Rectal smooth muscle tissue (tissue), 1 donor: ENCODE data around the gene IFITM2.
A peak's percentile ranks its signal among the peaks of the same experiment; 100 is the strongest.
"Not testable (repeated sequence)": the region's sequence is repeated elsewhere in the genome, so short reads cannot be mapped to it uniquely, and the experiment has no call there.

Experiments
- H3K27ac ChIP-seq: one replicate; pipeline ENCODE4 v1.7.0; 2013; ENCODE audit warnings: low read depth, low read length, inconsistent platforms
- H3K27me3 ChIP-seq: one replicate; pipeline ENCODE4 v1.7.0; 2013; ENCODE audit warnings: low read length; ENCODE audit not compliant: control insufficient read depth, insufficient read depth
- H3K36me3 ChIP-seq: one replicate; pipeline ENCODE4 v1.7.0; 2013; ENCODE audit warnings: low read length; ENCODE audit not compliant: control insufficient read depth, insufficient read depth
- H3K4me1 ChIP-seq: one replicate; pipeline ENCODE4 v1.7.0; 2013; ENCODE audit warnings: low read length; ENCODE audit not compliant: control insufficient read depth, insufficient read depth
- H3K4me3 ChIP-seq: one replicate; pipeline ENCODE4 v1.7.0; 2013; ENCODE audit warnings: low read length
- H3K9ac ChIP-seq: one replicate; pipeline ENCODE4 v1.7.0; 2013; ENCODE audit warnings: low read length

Gene IFITM2

DNA sequence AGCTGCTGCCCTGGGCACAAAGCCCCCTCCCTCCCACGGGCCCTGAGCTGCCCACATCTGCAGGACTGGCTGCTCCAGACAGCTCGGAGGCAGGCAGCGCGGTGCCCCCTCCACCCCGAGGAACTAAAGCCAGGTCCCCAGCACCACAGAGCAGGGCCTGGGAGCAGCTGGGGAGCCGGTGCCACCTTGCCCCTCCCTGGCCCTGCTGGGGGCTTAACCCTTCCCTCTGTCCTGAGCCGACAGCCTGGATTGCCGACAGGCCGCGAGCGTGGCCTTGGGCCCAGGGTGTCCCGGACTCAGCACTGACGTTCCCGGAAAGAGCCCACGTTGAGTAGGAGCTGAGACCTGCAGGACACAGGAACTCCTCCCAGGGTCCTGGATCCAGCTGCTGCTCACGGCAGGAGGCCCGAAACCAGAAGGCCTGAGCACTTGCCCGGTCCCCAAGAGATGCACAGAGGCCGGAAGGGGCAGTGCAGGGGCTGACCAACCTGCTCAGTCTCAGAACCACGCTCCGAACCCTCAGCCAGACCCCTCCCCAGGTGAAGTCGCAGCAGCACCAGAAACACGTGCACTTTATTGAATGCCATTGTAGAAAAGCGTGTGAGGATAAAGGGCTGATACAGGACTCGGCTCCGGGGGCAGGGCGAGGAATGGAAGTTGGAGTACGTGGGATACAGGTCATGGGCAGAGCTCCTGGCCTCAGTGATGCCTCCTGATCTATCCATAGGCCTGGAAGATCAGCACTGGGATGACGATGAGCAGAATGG lies 11.7 kb downstream of the IFITM2 start:
- peak overlapping the region; percentile 93 for H3K4me3 ChIP-seq
- H3K4me1 ChIP-seq, H3K36me3 ChIP-seq, H3K27me3 ChIP-seq: not testable (repeated sequence)
- peak overlapping the region; percentile 35 for H3K9ac ChIP-seq
- H3K27ac ChIP-seq = peak overlapping the region; percentile 99

DNA sequence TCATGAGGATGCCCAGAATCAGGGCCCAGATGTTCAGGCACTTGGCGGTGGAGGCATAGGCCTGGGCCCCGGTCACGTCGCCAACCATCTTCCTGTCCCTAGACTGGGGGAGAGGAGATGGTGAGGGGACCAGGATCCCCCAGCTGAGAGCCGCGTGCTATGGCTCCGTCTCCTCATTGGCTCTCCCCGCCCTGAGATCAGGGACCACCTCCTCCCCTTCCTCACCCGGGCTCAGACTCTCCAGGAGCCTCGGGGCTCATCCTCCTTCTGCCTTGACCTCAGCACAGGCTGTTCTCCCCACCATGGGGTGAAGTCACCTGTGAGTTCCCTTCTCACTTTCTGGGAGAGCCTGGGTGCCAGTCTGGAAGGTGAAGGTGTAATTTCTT lies 12.3 kb downstream of the IFITM2 start:
- not testable (repeated sequence) for H3K27me3 ChIP-seq, H3K36me3 ChIP-seq
- H3K9ac ChIP-seq = peak overlapping the region; percentile 35
- peak overlapping the region; percentile 93 for H3K4me3 ChIP-seq
- peak overlapping the region; percentile 99 for H3K27ac ChIP-seq
- H3K4me1 ChIP-seq = peaks cover 11% of the 10 kb centered on the region

DNA sequence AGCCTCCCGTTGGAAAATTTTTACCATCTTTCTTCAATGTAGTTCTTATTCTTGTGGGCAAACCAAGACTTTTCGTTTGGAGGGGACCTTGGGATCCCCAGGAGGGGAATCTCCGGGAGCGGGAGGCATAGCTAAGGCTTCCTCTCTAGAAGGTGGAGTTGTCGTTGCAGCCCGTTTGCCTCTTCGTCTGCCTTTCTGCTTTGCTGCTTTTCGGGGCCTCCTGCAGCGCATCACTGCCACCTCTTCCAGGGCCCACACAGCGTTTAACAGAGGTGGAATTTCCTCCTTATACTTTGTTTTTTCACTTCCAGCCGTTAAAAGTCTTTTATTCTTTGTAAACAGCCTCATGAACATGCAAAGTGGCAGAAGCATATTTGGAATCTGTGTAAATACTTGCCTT lies 16.5 kb downstream of the IFITM2 start:
- Histone ChIP-seq H3K9ac (no peak overlapping the region), H3K36me3 (peaks cover 2% of the 10 kb centered on the region), H3K4me1 (peaks cover 32% of the 10 kb centered on the region), H3K27ac (peak overlapping the region; percentile 90), H3K4me3 (no peak overlapping the region), H3K27me3 (no peaks in the 10 kb centered on the region)

DNA sequence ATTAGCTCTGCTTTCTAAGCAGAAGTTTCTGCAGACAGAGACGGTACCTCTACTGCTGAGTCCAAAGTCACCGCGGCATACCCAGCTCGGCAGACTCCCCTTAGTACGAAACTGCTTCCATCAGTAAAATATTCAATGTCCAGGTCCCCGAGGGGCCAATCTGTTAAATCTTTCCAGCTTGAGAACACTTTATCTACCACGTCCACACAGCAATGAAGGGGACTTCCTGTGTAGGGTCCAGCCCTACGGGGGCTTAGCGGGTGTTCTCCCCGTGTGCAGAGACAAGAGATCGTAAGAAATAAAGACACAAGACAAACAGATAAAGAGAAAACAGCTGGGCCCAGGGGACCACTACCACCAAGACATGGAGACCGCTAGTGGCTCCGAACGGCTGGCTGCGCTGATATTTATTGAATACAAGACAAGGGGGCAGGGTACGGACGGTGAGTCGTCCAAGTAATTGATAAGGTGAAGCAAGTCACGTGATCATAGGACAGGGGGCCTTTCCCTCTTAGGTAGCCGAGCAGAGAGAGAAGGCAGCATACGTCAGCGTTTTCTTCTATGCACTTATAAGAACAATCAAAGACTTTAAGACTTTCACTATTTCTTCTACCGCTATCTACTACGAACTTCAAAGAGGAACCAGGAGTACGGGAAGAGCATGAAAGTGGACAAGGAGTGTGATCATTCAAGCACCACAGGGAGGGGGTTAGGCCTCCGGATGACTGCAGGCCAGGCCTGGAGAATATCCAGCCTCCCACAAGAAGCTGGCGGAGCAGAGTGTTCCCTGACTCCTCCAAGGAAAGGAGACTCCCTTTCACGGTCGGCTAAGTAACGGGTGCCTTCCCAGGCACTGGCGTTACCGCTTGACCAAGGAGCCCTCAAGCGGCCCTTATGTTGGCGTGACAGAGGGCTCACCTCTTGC lies 17.2 kb downstream of the IFITM2 start:
- H3K36me3 ChIP-seq, H3K9ac ChIP-seq, H3K4me3 ChIP-seq, H3K27me3 ChIP-seq: not testable (repeated sequence)
- peaks cover 32% of the 10 kb centered on the region for H3K4me1 ChIP-seq
- peak overlapping the region; percentile 92 for H3K27ac ChIP-seq

DNA sequence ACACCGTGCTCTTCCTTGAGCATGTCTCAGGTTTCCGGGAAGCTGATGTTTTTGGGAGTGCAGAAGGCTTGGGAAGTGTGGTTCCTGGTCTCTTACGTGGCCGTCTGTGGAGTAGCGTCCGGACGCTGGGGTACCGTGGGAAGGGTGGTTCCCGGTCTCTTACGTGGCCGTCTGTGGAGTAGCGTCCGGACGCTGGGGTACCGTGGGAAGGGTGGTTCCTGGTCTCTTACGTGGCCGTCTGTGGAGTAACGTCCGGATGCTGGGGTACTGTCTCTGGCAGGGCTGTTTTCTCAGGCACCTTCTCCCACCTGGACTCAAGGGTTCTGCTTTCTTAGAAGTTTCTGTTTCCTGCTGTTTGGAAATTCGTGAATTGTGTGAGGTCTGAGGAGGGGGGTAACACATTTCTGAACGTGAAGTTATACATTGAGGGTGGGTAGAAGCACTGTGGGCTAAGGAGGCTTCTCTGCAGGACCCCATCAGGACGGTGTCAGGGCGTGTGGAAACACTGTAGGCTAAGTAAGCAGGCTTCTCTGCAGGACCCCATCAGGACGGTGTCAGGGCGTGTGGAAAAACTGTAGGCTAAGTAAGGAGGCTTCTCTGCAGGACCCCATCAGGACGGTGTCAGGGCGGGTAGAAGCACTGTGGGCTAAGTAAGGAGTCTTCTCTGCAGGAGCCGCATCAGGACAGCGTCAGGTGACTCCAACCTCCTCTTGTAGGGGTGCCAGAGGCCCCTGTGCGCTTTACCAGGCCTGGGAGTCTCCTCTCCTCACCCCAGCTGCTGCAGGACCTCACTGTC lies 18.4 kb downstream of the IFITM2 start:
- no peak overlapping the region for H3K9ac ChIP-seq

DNA sequence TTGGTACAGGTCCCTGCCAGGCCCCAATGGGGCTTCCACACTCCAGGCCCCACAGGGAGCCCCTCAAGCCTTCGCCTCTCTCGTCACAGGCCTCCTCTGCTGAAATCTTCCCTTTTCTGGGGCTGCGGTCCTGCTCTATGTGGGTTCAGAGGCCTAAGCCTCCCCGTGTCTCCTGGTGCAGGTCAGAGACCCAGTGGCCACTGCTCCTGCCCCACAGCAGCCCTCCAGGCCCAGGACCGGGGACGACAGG lies 18.9 kb downstream of the IFITM2 start:
- no peaks in the 10 kb centered on the region for H3K27me3 ChIP-seq
- H3K4me1 ChIP-seq = peaks cover 32% of the 10 kb centered on the region
- H3K36me3 ChIP-seq = no peaks in the 10 kb centered on the region
- peak overlapping the region; percentile 34 for H3K4me3 ChIP-seq
- H3K27ac ChIP-seq = peak overlapping the region; percentile 92
- H3K9ac ChIP-seq = peak overlapping the region; percentile 4

More for the DNA sequence above, 18.4 kb downstream of the IFITM2 start:
- Histone ChIP-seq H3K4me3 (no peak overlapping the region), H3K36me3 (no peaks in the 10 kb centered on the region), H3K4me1 (peaks cover 32% of the 10 kb centered on the region), H3K27me3 (no peaks in the 10 kb centered on the region), H3K27ac (peak overlapping the region; percentile 92)

DNA sequence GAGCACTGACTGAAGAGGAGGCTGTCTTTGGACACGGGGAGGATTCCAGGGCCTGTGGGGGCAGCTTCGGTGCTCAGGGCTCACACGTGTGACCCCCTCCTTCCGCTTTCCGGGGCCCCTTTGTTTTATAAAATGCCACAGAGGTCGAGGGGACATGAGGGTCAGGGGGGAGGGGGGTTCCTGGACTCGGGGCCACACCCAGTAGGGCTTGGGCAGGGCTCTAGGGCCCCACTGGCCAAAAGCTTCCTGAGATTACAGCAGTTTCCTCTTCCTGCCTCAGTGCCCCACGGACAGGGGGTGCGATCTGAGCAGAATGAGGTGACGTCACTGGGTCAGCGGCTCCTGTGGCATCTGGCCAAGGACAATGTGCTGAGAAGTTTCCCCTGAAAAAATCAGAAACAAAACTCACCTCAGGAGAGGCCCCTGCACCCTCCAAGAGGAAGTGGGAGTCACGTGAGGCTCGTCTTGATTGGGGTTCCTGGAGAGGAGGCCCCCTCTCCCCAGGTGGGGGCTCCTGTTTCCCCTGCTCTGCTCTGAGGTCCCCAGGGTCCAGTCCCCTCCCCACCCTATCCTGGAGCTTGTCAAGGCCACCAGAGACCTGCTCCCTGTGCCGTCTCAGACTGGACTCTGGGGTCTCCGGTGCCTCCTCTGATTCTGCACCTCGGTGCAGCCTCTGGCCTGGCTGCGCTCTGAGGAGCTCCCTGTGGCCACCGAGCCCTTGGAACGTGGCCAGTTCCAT lies 19.4 kb downstream of the IFITM2 start:
- Histone ChIP-seq H3K27ac (peak overlapping the region; percentile 92), H3K4me3 (peak overlapping the region; percentile 34), H3K9ac (peak overlapping the region; percentile 4), H3K36me3 (no peaks in the 10 kb centered on the region), H3K4me1 (peaks cover 32% of the 10 kb centered on the region), H3K27me3 (no peaks in the 10 kb centered on the region)

DNA sequence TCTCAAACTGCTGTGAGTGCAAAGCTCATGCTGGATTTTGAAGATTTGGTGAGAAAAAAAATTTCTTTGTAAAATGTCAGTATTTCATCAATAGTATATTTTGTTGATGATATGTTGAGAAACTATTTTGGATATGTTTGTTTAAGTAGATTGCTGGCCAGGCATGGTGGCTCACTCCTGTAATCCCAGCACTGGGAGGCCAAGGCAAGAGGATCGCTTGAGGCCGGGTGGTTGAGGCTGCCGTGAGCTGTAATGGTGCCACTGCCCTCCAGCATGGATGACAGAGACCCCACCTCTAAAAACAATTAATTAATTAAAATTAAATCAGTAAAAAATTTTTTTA lies 19.9 kb downstream of the IFITM2 start:
- no peak overlapping the region for H3K9ac ChIP-seq
- peak overlapping the region; percentile 92 for H3K27ac ChIP-seq

DNA sequence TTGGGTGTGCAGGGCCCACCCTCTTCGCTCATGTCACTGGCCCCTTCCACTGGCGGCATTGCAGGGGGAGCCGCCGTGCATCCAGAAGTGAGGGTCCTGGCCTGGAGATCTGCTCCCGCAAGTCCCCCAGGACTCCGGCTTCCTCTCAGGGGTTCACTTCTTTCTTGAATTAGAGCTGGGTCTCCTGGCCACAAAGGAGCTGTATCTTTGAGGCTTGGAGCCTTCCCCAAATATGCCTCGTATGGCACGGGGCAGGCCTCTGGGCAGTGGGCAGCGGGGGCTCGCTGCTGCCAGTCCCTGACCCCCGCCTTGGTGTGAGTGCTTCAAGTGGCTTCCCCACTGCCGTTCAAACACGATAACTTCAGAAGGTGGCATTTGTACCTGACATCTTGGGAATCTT lies 20.4 kb downstream of the IFITM2 start:
- no peak overlapping the region for H3K9ac ChIP-seq
- no peak overlapping the region for H3K4me3 ChIP-seq
- H3K4me1 ChIP-seq = peaks cover 32% of the 10 kb centered on the region
- H3K27ac ChIP-seq = no peak overlapping the region
- no peaks in the 10 kb centered on the region for H3K36me3 ChIP-seq
- H3K27me3 ChIP-seq = no peaks in the 10 kb centered on the region

More for the DNA sequence above, 19.9 kb downstream of the IFITM2 start:
- Histone ChIP-seq H3K4me1 (peaks cover 32% of the 10 kb centered on the region), H3K27me3 (no peaks in the 10 kb centered on the region), H3K4me3 (peak overlapping the region; percentile 13), H3K36me3 (no peaks in the 10 kb centered on the region)

DNA sequence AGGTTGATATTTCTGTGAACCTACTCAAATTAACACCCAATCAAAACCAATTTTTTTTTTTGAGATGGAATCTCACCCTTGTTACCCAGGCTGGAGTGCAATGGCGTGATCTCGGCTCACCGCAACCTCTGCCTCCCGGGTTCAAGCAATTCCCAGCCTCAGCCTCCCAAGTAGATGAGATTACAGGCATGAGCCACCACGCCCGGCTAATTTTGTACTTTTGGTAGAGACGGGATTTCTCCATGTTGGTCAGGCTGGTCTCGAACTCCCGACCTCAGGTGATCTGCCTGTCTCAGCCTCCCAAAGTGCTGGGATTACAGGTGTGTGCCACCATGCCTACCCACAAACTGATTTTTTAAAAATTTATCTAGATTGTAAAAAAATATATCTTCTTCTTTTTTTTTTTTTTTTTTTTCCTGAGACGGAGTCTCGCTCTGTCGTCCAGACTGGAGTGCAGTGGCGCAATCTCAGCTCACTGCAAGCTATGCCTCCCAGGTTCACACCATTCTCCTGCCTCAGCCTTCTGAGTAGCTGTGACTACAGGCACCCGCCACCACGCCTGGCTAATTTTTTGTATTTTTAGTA lies 21.0 kb downstream of the IFITM2 start:
- H3K27ac ChIP-seq, H3K4me3 ChIP-seq, H3K36me3 ChIP-seq, H3K9ac ChIP-seq, H3K27me3 ChIP-seq: not testable (repeated sequence)
- H3K4me1 ChIP-seq = peaks cover 30% of the 10 kb centered on the region

DNA sequence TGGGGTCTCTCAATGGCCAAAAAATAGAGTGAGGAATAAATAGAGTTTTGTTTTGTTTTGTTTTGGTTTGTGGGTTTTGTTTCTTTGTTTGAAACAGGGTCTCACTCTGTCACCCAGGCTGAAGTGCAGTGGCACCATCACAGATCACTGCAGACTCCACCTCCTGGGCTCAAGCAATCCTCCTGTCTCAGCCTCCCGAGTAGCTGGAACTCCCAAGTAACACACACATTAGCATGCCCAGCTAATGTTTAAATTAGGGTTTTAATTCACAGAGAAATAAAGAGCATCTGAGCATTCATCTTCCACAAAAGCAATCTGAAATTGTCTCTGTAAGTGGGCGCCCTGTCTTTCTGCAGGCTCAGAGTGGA lies 22.3 kb downstream of the IFITM2 start:
- H3K27ac ChIP-seq = no peak overlapping the region
- H3K9ac ChIP-seq = no peak overlapping the region
- no peaks in the 10 kb centered on the region for H3K27me3 ChIP-seq
- H3K36me3 ChIP-seq = no peaks in the 10 kb centered on the region
- H3K4me3 ChIP-seq = no peak overlapping the region
- H3K4me1 ChIP-seq = peaks cover 21% of the 10 kb centered on the region

DNA sequence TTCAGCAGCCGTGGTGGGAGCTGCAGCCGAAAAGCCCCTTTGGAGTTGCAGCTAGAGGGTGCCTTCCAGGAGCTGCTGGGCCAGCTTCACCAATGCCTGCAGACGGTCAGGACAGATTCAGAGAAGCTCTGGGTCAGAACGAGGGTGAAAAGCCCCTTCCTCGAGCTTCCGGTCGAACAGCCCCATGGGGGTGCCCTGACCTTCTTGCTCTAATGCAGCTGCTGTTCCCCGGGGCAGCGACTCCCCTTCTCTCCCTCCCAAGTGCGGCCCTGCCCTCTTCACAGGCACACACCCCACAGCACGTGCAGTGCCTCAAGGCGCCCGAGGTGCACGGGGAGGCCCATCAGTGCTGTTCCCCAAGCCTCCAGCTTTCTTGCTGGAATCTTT lies 22.7 kb downstream of the IFITM2 start:
- Histone ChIP-seq H3K36me3 (no peaks in the 10 kb centered on the region), H3K27ac (no peak overlapping the region), H3K4me3 (no peak overlapping the region), H3K9ac (no peak overlapping the region), H3K27me3 (no peaks in the 10 kb centered on the region), H3K4me1 (peaks cover 21% of the 10 kb centered on the region)
